ENCODE data around the gene SPEF1.

The SPEF1 gene

GRCh38 chr20:3787324-3788014 is 6.2 kb upstream of the SPEF1 start:
- no peak for DNase-seq (ENCODE audit: low spot score)

GRCh38 chr20:3786665-3787323 is 5.5 kb upstream of the SPEF1 start, which contains the start of gene CENPB:
Gene CENPB, minus strand, starts transcription at chr20:3786740. Its CDS starts 257 bp downstream, at chr20:3786483.
- DNase-seq (ENCODE audit: low spot score), result peak; percentile 91

- peak; percentile 56 for DNase-seq (ENCODE audit: low spot score)
Measured at GRCh38 chr20:3786126-3786484, 4.9 kb upstream of the SPEF1 start.

- no peak for DNase-seq (ENCODE audit: low spot score)
Measured at GRCh38 chr20:3785240-3786125, 4.2 kb upstream of the SPEF1 start.

- no peak for DNase-seq (ENCODE audit: low spot score)
Measured at GRCh38 chr20:3784863-3785239, 3.6 kb upstream of the SPEF1 start.

GRCh38 chr20:3784216-3784853 is 3.1 kb upstream of the SPEF1 start:
- DNase-seq (ENCODE audit: low spot score), result no peak

GRCh38 chr20:3783511-3784195 is 2.4 kb upstream of the SPEF1 start:
- DNase-seq (ENCODE audit: low spot score), result no peak

GRCh38 chr20:3783068-3783489 is 1.8 kb upstream of the SPEF1 start:
- DNase-seq (ENCODE audit: low spot score), result no peak

GRCh38 chr20:3782597-3782996 is 1.3 kb upstream of the SPEF1 start:
- no peak for DNase-seq (ENCODE audit: low spot score)

GRCh38 chr20:3778976-3779375 is 2.3 kb downstream of the SPEF1 start:
- DNase-seq (ENCODE audit: low spot score), result no peak

GRCh38 chr20:3777716-3778629 is 3.3 kb downstream of the SPEF1 start:
- DNase-seq (ENCODE audit: low spot score), result no peak

GRCh38 chr20:3777381-3777715 is 3.9 kb downstream of the SPEF1 start:
- DNase-seq (ENCODE audit: low spot score), result no peak

- no peak for DNase-seq (ENCODE audit: low spot score)
Measured at GRCh38 chr20:3775457-3776108, 5.7 kb downstream of the SPEF1 start.

GRCh38 chr20:3771552-3772058 is 9.6 kb downstream of the SPEF1 start:
- no peak for DNase-seq (ENCODE audit: low spot score)

GRCh38 chr20:3768342-3769130 is 12.7 kb downstream of the SPEF1 start:
- DNase-seq (ENCODE audit: low spot score), result peak; percentile 93

GRCh38 chr20:3767427-3768341 is 13.6 kb downstream of the SPEF1 start, which contains the start of gene ADISSP:
Gene ADISSP, minus strand, starts transcription at chr20:3767753. Its CDS starts 7,653 bp downstream, at chr20:3760100.
- DNase-seq (ENCODE audit: low spot score), result peak; percentile 100

GRCh38 chr20:3767110-3767426 is 14.2 kb downstream of the SPEF1 start:
- peak; percentile 45 for DNase-seq (ENCODE audit: low spot score)

Measured in RKO (cell line).